ENCODE data around the gene SLC6A18.

- TF ChIP-seq RERE (CRISPR knock-in tag; IDR thresholded peaks at IDR 0.05; ENCODE audit: borderline replicate concordance), result no peak
- no peak for TF ChIP-seq POLR2AphosphoS5 (IDR thresholded peaks at IDR 0.05; ENCODE audit: control insufficient read depth, insufficient read depth, low read depth, low read length)
- no peak for TF ChIP-seq NCOA1 (IDR thresholded peaks at IDR 0.05; ENCODE audit: low read depth)
- TF ChIP-seq EP300 (IDR thresholded peaks at IDR 0.05; ENCODE audit: low read length), result no peak
- TF ChIP-seq ZC3H11A (IDR thresholded peaks at IDR 0.05; ENCODE audit: low read depth, low read length), result no peak
- TF ChIP-seq ZBTB1 (CRISPR knock-in tag; IDR thresholded peaks at IDR 0.05; ENCODE audit: borderline replicate concordance, low read depth), result no peak
- TF ChIP-seq BRCA1 (IDR thresholded peaks at IDR 0.05), result no peak
- TF ChIP-seq BRCA1 (CRISPR knock-in tag; IDR thresholded peaks at IDR 0.05), result no peak
- no peak for TF ChIP-seq ZNF282 (CRISPR knock-in tag; IDR thresholded peaks at IDR 0.05)
- no peak for TF ChIP-seq ZKSCAN8 (CRISPR knock-in tag; IDR thresholded peaks at IDR 0.05)
- TF ChIP-seq, protein P1, sequence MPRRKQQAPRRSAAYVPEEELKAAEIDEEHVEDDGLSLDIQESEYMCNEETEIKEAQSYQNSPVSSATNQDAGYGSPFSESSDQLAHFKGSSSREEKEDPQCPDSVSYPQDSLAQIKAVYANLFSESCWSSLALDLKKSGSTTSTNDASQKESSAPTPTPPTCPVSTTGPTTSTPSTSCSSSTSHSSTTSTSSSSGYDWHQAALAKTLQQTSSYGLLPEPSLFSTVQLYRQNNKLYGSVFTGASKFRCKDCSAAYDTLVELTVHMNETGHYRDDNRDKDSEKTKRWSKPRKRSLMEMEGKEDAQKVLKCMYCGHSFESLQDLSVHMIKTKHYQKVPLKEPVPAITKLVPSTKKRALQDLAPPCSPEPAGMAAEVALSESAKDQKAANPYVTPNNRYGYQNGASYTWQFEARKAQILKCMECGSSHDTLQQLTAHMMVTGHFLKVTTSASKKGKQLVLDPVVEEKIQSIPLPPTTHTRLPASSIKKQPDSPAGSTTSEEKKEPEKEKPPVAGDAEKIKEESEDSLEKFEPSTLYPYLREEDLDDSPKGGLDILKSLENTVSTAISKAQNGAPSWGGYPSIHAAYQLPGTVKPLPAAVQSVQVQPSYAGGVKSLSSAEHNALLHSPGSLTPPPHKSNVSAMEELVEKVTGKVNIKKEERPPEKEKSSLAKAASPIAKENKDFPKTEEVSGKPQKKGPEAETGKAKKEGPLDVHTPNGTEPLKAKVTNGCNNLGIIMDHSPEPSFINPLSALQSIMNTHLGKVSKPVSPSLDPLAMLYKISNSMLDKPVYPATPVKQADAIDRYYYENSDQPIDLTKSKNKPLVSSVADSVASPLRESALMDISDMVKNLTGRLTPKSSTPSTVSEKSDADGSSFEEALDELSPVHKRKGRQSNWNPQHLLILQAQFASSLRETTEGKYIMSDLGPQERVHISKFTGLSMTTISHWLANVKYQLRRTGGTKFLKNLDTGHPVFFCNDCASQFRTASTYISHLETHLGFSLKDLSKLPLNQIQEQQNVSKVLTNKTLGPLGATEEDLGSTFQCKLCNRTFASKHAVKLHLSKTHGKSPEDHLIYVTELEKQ (CRISPR knock-in tag; IDR thresholded peaks at IDR 0.05), result no peak
- TF ChIP-seq POLR2AphosphoS2 (IDR thresholded peaks at IDR 0.05; ENCODE audit: low read length), result no peak
- TF ChIP-seq, protein P2, sequence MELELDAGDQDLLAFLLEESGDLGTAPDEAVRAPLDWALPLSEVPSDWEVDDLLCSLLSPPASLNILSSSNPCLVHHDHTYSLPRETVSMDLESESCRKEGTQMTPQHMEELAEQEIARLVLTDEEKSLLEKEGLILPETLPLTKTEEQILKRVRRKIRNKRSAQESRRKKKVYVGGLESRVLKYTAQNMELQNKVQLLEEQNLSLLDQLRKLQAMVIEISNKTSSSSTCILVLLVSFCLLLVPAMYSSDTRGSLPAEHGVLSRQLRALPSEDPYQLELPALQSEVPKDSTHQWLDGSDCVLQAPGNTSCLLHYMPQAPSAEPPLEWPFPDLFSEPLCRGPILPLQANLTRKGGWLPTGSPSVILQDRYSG (tag; conservative IDR thresholded peaks at IDR 0.05; ENCODE audit: low read depth), result no peak
- TF ChIP-seq PRPF4 (IDR thresholded peaks at IDR 0.05; ENCODE audit: insufficient read depth, low read depth, low read length, poor library complexity, severe bottlenecking), result no peak
- TF ChIP-seq, protein P3, sequence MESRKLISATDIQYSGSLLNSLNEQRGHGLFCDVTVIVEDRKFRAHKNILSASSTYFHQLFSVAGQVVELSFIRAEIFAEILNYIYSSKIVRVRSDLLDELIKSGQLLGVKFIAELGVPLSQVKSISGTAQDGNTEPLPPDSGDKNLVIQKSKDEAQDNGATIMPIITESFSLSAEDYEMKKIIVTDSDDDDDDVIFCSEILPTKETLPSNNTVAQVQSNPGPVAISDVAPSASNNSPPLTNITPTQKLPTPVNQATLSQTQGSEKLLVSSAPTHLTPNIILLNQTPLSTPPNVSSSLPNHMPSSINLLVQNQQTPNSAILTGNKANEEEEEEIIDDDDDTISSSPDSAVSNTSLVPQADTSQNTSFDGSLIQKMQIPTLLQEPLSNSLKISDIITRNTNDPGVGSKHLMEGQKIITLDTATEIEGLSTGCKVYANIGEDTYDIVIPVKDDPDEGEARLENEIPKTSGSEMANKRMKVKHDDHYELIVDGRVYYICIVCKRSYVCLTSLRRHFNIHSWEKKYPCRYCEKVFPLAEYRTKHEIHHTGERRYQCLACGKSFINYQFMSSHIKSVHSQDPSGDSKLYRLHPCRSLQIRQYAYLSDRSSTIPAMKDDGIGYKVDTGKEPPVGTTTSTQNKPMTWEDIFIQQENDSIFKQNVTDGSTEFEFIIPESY (CRISPR knock-in tag; IDR thresholded peaks at IDR 0.05), result no peak
Observed at GRCh38 chr5:1226839-1227581, 1.8 kb downstream of the SLC6A18 start.

All from K562 (cell line).